NCI-H446 treated with DMSO at 0.1 percent for 48 hours (cell line): ENCODE measurements around the gene CATSPERD.

Experiments used
- DNase-seq: peaks from one replicate; lab custom pipeline; 2025; lab: John Stamatoyannopoulos, UW

CATSPERD gene

DNA sequence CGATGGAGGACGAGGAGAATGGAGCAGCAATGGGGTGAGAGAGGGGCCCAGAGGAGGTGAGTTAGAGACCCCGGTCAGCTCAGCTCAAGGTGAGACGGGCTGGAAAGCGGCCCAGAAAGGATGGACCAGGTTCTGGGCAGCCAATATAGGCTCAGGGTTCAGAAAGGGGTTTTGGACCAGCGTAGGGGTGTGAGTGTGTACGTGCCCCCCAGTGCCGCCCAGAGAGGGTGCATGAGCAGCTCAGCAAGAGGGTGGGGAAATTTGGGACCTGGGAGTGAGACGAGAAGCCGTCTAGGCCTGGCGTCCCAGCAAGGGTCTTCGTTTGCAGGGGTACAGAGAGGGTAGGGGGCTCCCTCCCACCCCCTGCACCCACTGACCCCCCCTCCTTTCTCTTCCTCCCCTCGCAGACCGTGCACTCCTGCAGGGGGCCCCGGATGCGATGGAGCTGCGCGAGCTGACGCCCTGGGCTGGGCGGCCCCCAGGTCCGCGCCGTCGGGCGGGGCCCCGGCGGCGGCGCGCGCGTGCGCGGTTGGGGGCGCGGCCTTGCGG, 107.0 kb downstream of the CATSPERD start:
- DNase-seq = no peak

DNA sequence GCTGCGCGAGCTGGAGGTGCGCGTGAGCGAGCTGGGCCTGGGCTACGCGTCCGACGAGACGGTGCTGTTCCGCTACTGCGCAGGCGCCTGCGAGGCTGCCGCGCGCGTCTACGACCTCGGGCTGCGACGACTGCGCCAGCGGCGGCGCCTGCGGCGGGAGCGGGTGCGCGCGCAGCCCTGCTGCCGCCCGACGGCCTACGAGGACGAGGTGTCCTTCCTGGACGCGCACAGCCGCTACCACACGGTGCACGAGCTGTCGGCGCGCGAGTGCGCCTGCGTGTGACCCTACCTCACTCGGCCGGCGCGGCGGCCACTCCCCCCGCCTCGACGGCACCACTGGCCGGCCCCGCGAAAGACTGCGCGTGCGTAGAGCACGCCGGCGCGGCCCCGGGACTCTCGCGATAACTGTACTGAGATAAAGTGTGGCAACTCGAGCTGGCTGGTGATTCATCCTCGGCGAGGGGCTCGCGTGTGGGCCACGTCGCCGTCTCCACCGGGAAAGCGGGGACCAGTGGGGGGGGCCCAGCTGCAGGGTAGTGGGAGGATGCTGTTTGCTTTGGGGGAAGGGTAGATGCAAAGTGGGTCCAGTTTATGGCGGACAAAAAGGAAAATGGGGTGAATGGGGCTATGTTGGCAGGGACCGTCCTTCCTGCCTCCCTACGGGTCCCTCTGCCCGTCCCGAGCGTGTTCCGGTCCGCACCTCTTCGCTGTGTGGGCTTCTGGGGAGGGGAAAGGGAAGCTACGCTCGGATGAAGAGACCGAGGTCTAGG, 107.6 kb downstream of the CATSPERD start:
- DNase-seq = peak; percentile 93
